Adipocyte (in vitro differentiated cells): Measurements from ENCODE around the gene RHBDD3.

Experiments used
- DNase-seq: peaks from one replicate; pipeline ENCODE4 v3.0.0-alpha.2; 2015; ENCODE audit warnings: low read depth
- H3K27me3 ChIP-seq: replicated peaks from 2 replicates; pipeline ENCODE4 v1.7.0; 2013; ENCODE audit warnings: mild to moderate bottlenecking, low read length, moderate library complexity; ENCODE audit not compliant: control insufficient read depth, insufficient read depth
- H3K36me3 ChIP-seq: 2 replicates; pipeline ENCODE4 v1.7.0; 2013; ENCODE audit warnings: low read length, mild to moderate bottlenecking, moderate library complexity; ENCODE audit not compliant: control insufficient read depth, insufficient read depth, severe bottlenecking
- H3K4me1 ChIP-seq: 2 replicates; pipeline ENCODE4 v1.7.0; 2013; ENCODE audit warnings: mild to moderate bottlenecking, low read length, moderate library complexity; ENCODE audit not compliant: control insufficient read depth, insufficient read depth
- H3K4me3 ChIP-seq: 2 replicates; pipeline ENCODE4 v1.7.0; 2013; ENCODE audit warnings: mild to moderate bottlenecking, low read length, moderate library complexity
- H3K9ac ChIP-seq: 2 replicates; pipeline ENCODE4 v1.7.0; 2013; ENCODE audit warnings: mild to moderate bottlenecking, low read length, moderate library complexity
- H3K9me3 ChIP-seq: 2 replicates; pipeline ENCODE4 v1.7.0; 2013; ENCODE audit warnings: mild to moderate bottlenecking, low read length, moderate library complexity; ENCODE audit not compliant: control insufficient read depth

RHBDD3 gene

GRCh38 chr22:29275819-29276565 lies 8.2 kb upstream of the RHBDD3 start:
- H3K36me3 ChIP-seq = peaks cover 89% of the 10 kb centered on the region
- H3K9ac ChIP-seq = peak overlapping the region; percentile 24
- no peak for DNase-seq
- H3K4me1 ChIP-seq = peaks cover 53% of the 10 kb centered on the region
- H3K9me3 ChIP-seq = no peaks in the 10 kb centered on the region
- H3K4me3 ChIP-seq = no peak overlapping the region
- H3K27me3 ChIP-seq = no peaks in the 10 kb centered on the region

- H3K36me3 ChIP-seq = peaks cover 84% of the 10 kb centered on the region
These were observed 7.4 kb upstream of the RHBDD3 start for GRCh38 chr22:29275167-29275566.

GRCh38 chr22:29272624-29273023 lies 4.8 kb upstream of the RHBDD3 start:
- H3K36me3 ChIP-seq = peaks cover 65% of the 10 kb centered on the region
- no peak for DNase-seq
- H3K9me3 ChIP-seq = no peaks in the 10 kb centered on the region
- no peak overlapping the region for H3K9ac ChIP-seq
- H3K4me1 ChIP-seq = peaks cover 71% of the 10 kb centered on the region
- H3K4me3 ChIP-seq = no peak overlapping the region
- H3K27me3 ChIP-seq = no peaks in the 10 kb centered on the region

More at GRCh38 chr22:29275167-29275566, 7.4 kb upstream of the RHBDD3 start:
- DNase-seq = no peak
- H3K9ac ChIP-seq = peak overlapping the region; percentile 24
- H3K9me3 ChIP-seq = no peaks in the 10 kb centered on the region
- no peaks in the 10 kb centered on the region for H3K27me3 ChIP-seq
- H3K4me3 ChIP-seq = no peak overlapping the region
- peaks cover 61% of the 10 kb centered on the region for H3K4me1 ChIP-seq

- Histone ChIP-seq H3K36me3 (peaks cover 46% of the 10 kb centered on the region), H3K4me1 (peaks cover 76% of the 10 kb centered on the region), H3K4me3 (peak overlapping the region; percentile 98), H3K27me3 (no peaks in the 10 kb centered on the region), H3K9me3 (no peaks in the 10 kb centered on the region), H3K9ac (peak overlapping the region; percentile 100)
- peak; percentile 57 for DNase-seq
These were observed 2.9 kb upstream of the RHBDD3 start for GRCh38 chr22:29270475-29271271.

GRCh38 chr22:29269731-29270474 lies 2.1 kb upstream of the RHBDD3 start:
- peaks cover 68% of the 10 kb centered on the region for H3K4me1 ChIP-seq
- no peaks in the 10 kb centered on the region for H3K9me3 ChIP-seq
- H3K27me3 ChIP-seq = no peaks in the 10 kb centered on the region
- peak overlapping the region; percentile 100 for H3K9ac ChIP-seq
- peak; percentile 37 for DNase-seq
- peak overlapping the region; percentile 98 for H3K4me3 ChIP-seq
- peaks cover 46% of the 10 kb centered on the region for H3K36me3 ChIP-seq

- Histone ChIP-seq H3K4me1 (peaks cover 61% of the 10 kb centered on the region), H3K36me3 (peaks cover 43% of the 10 kb centered on the region), H3K9ac (peak overlapping the region; percentile 100), H3K27me3 (no peaks in the 10 kb centered on the region), H3K9me3 (no peaks in the 10 kb centered on the region), H3K4me3 (peak overlapping the region; percentile 98)
- DNase-seq = peak; percentile 29
These were observed 1.4 kb upstream of the RHBDD3 start for GRCh38 chr22:29269230-29269604.

- Histone ChIP-seq H3K4me1 (peaks cover 59% of the 10 kb centered on the region), H3K27me3 (no peaks in the 10 kb centered on the region), H3K4me3 (peak overlapping the region; percentile 98), H3K36me3 (peaks cover 43% of the 10 kb centered on the region), H3K9ac (peak overlapping the region; percentile 100), H3K9me3 (no peaks in the 10 kb centered on the region)
- DNase-seq = peak; percentile 85
These were observed 889 bp upstream of the RHBDD3 start for GRCh38 chr22:29268511-29269229.

- no peak for DNase-seq
- peak overlapping the region; percentile 100 for H3K9ac ChIP-seq
- H3K4me1 ChIP-seq = peaks cover 48% of the 10 kb centered on the region
- H3K36me3 ChIP-seq = peaks cover 34% of the 10 kb centered on the region
- no peaks in the 10 kb centered on the region for H3K9me3 ChIP-seq
- H3K27me3 ChIP-seq = no peaks in the 10 kb centered on the region
- H3K4me3 ChIP-seq = peak overlapping the region; percentile 98
These were observed 321 bp downstream of the RHBDD3 start for GRCh38 chr22:29267462-29267857.

- Histone ChIP-seq H3K27me3 (no peaks in the 10 kb centered on the region), H3K9ac (peak overlapping the region; percentile 100), H3K36me3 (peaks cover 28% of the 10 kb centered on the region), H3K9me3 (no peaks in the 10 kb centered on the region), H3K4me3 (peak overlapping the region; percentile 98), H3K4me1 (peaks cover 41% of the 10 kb centered on the region)
- DNase-seq = peak; percentile 49
These were observed 968 bp downstream of the RHBDD3 start for GRCh38 chr22:29266564-29267461.

GRCh38 chr22:29265929-29266328 lies 1.9 kb downstream of the RHBDD3 start:
- Histone ChIP-seq H3K9me3 (no peaks in the 10 kb centered on the region), H3K9ac (peak overlapping the region; percentile 100), H3K4me3 (peak overlapping the region; percentile 98), H3K36me3 (peaks cover 28% of the 10 kb centered on the region), H3K27me3 (no peaks in the 10 kb centered on the region), H3K4me1 (peaks cover 32% of the 10 kb centered on the region)
- peak; percentile 45 for DNase-seq
